HG03103 (cell line): ENCODE results near the gene NUP93.
"Not testable (repeated sequence)": the region's sequence is repeated elsewhere in the genome, so short reads cannot be mapped to it uniquely, and the experiment has no call there.

ENCODE experiments used
- ATAC-seq: cut with Tn5 transposase; IDR thresholded peaks from one replicate; pipeline ENCODE4 v1.9.1; 2021; ENCODE audit warnings: low read depth; ENCODE audit not compliant: unreplicated experiment

Gene NUP93

GRCh38 chr16:56884026-56884582 is 154.2 kb downstream of the NUP93 start:
- no peak for ATAC-seq

- not testable (repeated sequence) for ATAC-seq
Observed at GRCh38 chr16:56884929-56885328, 155.0 kb downstream of the NUP93 start.

- no peak for ATAC-seq
Observed at GRCh38 chr16:56885446-56886162, 155.7 kb downstream of the NUP93 start.

GRCh38 chr16:56886296-56886695 is 156.4 kb downstream of the NUP93 start:
- no peak for ATAC-seq

- no peak for ATAC-seq
Observed at GRCh38 chr16:56886826-56887225, 156.9 kb downstream of the NUP93 start.

GRCh38 chr16:56888806-56889205 is 158.9 kb downstream of the NUP93 start:
- peak; percentile 70 for ATAC-seq

- no peak for ATAC-seq
Observed at GRCh38 chr16:56889206-56889605, 159.3 kb downstream of the NUP93 start.

GRCh38 chr16:56891685-56892084 is 161.8 kb downstream of the NUP93 start:
- no peak for ATAC-seq

- ATAC-seq = no peak
Observed at GRCh38 chr16:56892705-56893104, 162.8 kb downstream of the NUP93 start.

- ATAC-seq = no peak
Observed at GRCh38 chr16:56894331-56894917, 164.5 kb downstream of the NUP93 start.

- ATAC-seq = no peak
Observed at GRCh38 chr16:56895813-56896212, 165.9 kb downstream of the NUP93 start.

GRCh38 chr16:56896244-56896643 is 166.3 kb downstream of the NUP93 start:
- ATAC-seq = no peak

GRCh38 chr16:56897026-56897799 is 167.3 kb downstream of the NUP93 start:
- ATAC-seq = no peak

- no peak for ATAC-seq
Observed at GRCh38 chr16:56898847-56899246, 168.9 kb downstream of the NUP93 start.
